Germinal center (tissue), 1 donor: ENCODE measurements around the gene KLHL24.
"Not testable (repeated sequence)": the region's sequence is repeated elsewhere in the genome, so short reads cannot be mapped to it uniquely, and the experiment has no call there.

Experiments
- DNase-seq: peaks from one replicate; pipeline ENCODE4 v3.0.0; 2012; ENCODE audit warnings: mixed read lengths, low spot score

KLHL24 gene

DNA sequence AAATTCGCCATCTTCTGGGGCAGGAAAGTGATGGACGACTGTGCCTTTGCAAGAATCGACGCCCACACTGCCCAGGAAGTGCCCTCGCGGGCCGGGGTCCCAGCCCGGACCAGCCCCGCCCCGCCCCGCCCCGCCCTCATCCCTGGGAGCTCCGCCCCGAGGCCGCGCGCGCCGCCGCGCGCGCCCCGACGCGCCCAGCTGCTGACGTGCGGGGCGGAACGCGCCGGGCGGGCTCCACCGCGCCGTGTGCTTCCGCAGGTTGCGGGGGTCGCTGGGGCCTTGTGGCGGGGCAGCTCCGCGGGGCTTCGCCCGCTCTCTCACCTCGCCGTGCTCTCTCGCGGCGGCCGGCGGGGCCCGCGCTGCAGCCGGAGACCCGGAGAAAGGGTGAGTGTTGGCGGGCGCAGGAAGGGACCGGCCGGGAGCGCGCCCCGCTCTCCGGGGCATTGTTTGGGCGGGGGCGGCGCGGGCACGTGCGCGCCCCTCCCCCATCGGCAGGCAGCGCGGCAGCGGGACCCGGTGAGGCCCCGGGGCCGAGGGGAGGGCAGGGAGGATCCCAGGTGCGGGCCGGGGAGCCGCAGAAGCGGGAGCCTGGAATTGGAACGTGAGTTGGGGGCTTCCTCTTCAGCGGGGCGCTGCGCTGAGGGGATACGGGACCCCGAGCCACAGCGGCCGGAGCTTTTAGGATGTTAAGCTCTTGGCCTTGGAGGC, 62.3 kb downstream of the KLHL24 start, which contains the start of gene YEATS2:
YEATS2 (plus strand) TSS at position 188 of the 708 bp plus-strand sequence. CDS start 17,366 bp downstream, outside the sequence.
- peak; percentile 95 for DNase-seq

DNA sequence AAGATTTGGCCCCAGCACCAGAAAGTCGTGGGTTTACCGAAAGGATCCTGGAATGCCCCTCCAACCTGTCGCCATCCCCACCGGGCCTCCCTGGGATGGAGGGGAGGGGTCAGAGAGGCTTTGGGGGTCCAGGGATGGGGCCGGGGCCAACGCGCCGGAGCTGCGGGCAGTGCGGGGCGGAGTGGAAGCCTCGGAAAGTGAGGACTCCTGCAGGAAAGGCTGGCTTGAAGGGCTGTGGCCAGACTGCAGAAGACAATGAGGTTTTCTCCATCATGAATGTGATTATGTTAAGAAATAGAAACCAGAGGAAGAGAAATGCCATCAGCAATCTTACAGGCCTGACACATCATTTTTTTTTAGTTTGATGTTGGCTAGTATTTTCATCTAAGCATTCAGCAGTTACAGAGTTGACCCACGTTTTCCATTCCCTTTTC, 62.9 kb downstream of the KLHL24 start:
- peak; percentile 68 for DNase-seq

DNA sequence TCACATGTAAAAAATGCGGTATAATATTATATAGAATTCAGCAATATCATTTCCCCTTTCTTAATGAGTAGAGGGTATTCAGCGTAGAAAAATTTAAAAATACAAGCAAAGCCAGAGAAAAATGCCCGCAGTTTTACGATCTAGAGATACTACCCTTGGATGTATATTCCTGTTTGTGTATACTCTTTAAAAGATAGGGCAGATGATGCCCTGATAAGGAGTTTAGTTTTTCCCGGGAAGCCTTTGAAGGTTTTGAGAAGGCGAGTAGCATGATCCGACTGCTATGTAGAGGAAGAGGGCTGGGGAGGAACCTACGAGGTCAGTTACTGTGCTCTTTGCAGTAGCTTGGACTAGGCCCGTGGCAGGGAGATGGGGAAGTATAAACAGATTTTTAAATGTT, 63.3 kb downstream of the KLHL24 start:
- DNase-seq, result peak; percentile 55

DNA sequence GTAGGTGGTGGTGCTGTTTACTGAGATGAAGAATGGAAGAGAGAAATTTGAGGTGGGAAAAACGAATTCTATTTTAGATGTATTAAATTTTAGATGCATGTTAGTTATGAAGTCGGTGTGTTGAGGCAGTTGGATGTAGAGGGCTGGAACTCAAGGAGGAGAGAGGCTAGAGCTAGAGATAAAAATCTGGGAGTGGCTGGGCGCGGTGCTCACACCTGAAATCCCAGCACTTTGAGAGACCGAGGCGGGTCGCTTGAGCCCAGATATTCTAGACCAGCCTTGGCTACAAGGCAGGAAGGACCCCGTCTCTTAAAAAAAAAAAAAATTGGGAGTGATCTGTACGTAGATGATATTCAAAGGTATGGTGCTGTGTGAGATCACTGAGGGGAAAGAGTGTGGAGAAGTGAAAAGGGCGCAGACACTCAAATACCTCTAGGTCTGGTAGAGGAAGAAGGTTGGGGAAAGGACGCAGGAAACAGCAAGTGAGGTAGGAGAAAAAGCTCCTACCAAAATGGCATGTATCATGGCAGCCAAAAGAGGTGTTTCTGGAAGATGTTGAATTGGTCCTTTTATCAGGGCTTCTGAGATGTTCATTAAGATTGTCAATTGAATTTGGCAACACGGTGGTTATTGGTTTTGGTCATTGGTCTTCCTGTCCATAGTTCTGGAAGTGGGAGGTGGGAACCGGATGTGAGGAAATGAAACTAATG, 64.0 kb downstream of the KLHL24 start:
- peak; percentile 15 for DNase-seq

DNA sequence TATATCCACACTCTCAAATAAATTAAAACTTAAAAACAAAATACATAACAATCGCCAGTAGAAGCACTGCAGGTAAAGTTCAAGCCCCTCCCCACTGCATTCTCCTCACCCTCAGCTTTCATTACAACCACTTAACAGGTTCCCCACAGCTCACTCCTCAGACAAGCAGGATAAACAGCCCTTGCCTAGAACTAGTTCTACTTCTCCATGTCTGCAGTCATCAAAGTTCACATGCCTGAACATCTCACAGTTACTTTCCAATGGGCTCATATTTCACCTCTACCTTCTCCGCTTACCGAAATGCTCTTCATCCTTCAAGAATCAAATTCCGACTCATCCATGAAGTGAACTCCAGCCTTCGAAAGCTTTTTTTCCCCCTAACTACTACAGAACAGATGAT, 66.3 kb downstream of the KLHL24 start:
- DNase-seq, result no peak

DNA sequence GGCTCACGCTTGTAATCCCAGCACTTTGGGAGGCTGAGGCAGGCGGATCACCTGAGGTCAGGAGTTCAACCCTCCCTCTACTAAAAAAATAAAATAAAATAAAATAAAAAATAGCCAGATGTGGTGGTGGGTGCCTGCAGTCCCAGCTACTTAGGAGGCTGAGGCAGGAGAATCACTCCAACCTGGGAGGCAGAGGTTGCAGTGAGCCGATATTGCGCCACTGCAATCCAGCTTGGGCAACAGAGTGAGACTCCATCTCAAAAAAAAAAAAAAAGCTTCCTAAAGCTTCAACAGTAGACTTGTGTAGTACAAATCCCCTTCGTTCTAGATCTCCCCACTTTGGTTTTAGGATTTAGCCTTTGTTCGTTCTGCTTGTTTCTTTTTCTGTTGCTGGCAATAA, 68.5 kb downstream of the KLHL24 start:
- not testable (repeated sequence) for DNase-seq

DNA sequence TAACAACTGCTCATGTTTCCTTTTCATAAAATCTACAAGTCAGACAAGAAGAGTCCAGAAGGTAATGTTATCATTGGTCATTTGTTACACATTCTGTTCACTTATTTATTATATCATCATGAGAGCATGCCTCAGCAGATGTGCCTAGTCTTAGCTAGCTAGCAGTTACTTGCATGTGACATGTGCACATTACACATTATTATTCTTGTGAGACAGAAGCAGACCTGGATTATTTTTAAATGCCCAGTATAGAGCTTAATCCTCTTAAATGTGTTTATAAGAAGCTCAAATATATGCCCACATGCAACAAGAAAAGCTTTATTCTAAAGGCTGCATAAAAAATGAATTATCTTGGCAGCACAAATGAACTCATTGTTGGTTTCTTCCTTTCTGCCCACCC, 74.8 kb downstream of the KLHL24 start:
- no peak for DNase-seq

DNA sequence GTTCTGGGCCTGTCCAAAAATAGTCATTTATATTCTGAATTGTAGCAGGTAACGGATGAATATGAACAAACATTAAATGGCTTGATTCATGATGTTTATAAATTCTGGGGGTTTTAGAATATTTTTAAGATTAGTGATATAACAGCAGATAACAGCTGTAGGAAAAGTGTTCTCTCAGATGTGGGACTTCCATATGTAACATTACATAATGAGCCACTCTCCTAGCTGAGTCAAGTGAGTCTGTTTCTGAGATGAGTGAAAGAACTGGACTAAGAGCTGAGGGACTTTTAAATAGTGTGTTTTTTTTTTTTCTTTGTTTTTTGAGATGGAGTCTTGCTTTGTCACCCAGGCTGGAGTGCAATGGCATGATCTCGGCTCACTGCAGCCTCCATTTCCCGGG, 76.1 kb downstream of the KLHL24 start:
- no peak for DNase-seq

DNA sequence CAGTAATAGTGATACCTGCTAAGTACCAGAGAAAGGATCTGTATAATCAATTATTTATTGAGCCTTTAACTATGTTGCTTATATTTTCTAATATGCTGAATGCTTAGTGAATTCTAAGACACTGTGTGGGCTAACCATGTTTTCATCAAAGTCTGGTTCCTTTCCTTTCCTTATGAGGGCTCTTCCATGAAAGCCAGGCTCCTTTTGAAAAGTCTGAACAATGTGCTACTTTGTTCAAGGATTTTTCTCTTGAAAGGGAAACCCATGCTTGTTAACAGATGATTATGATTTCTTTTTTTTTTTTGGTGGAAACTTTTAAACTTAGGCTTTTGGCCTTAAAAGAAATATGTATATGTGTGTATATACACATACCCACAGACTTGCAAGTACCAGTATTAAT, 79.2 kb downstream of the KLHL24 start:
- DNase-seq, result no peak

DNA sequence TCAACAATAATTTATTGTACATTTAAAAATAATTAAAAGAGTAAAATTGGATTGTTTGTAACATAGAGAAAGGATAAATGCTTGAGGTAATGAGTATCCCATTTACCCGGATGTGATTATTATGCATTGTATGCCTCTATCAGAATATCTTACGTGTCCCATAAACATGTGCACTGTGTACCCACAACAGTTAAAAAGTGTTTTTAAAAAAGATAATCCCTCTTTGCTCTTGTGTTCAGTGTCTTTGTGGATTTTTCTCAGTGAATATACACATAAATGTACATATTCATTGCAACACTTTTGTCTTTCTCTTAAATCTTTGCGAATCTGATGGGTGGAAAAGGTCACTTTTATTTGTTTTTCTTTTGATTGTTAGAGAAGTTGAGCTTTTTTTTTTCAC, 82.6 kb downstream of the KLHL24 start:
- DNase-seq, result no peak

DNA sequence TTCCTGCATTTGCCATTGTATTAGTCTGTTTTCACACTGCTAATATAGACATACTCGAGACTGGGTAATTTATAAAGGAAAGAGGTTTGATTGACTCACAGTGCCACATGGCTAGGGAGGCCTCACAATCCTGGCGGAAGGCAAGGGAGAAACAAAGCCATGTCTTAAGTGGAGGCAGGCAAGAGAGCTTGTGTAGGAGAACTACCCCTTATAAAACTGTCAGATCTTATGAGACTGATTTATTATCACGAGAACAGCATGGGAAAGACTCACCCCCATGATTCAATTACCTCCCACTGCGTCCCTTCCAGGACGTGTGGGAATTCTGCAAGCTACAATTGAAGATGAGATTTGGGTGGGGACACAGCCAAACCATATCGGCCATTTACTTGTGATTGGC, 90.0 kb downstream of the KLHL24 start:
- no peak for DNase-seq

DNA sequence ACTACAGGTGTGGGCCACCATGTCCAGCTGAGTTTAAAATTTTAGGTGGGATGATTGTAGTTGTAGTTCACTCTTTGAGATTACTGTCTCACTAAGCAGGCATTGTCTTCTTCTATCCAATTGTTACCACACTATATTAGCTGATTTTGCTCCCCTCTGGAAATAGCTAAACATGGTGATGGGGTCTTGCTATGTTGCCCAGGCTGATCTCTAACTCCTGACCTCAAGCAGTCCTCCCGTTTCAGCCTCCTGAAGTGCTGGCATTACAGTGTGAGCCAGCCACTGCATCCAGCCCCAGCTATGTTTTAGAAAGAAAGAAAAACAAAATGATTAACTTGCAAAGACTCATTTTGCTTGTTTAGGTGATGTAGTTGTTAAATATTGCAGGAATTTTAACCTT, 92.8 kb downstream of the KLHL24 start:
- no peak for DNase-seq

DNA sequence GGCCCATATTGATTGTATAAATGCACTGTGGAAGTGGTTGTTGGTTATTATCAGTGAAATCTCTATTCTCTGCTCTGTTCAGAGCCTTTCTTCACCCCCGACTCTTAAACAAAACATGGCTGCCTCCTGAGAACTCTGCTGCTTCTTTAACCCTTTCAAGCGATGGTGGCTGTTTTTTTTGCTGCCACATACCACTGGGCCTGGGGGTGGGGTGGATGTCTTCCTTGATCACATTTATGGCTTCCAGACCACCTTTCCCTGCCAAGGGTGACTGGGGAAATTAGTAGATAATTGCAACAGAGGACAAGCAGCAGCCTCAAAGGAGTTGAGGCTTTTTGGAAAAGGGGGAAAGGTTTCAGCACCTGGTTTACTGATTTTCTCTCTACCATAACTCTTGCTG, 94.9 kb downstream of the KLHL24 start:
- no peak for DNase-seq

DNA sequence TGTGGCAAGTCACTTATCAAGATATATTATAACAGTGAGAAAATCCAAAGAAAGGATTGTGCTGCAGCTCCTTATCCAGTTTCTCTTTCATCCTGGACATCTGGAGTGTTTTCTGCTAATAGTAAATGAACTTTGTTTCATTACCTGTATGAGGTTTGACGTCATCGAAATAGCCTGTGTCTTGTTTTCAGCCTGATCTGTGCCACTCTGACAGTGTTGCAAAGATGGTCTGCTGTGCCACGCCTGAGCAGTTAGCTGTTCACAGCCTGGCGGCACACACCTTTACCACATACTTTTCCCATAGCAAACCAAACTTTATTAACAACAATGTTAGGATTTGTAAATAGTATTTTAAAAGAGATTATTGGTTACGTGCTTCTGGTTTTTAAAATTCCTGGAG, 96.2 kb downstream of the KLHL24 start:
- no peak for DNase-seq

DNA sequence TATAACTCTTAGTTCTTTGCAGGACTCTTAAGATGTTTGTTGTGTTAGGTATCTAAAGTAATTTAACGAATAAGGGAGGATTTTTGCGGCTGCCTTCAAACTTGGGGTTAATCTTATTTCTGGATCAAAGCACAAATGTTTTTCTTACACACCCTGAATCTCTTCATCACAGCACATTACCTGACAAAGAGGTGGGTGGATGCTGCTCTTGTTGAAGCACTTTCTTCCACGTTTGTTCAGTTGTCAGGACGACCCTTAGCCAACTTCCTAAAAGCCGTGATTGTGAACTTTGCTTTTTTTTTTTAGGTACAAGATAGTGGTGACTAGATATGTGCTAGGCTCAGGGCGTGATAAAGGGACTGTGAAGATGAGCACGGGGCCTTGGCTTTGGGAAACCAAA, 98.1 kb downstream of the KLHL24 start:
- DNase-seq, result no peak
